ENCODE measurements around the gene CST3.

Gene CST3

DNA sequence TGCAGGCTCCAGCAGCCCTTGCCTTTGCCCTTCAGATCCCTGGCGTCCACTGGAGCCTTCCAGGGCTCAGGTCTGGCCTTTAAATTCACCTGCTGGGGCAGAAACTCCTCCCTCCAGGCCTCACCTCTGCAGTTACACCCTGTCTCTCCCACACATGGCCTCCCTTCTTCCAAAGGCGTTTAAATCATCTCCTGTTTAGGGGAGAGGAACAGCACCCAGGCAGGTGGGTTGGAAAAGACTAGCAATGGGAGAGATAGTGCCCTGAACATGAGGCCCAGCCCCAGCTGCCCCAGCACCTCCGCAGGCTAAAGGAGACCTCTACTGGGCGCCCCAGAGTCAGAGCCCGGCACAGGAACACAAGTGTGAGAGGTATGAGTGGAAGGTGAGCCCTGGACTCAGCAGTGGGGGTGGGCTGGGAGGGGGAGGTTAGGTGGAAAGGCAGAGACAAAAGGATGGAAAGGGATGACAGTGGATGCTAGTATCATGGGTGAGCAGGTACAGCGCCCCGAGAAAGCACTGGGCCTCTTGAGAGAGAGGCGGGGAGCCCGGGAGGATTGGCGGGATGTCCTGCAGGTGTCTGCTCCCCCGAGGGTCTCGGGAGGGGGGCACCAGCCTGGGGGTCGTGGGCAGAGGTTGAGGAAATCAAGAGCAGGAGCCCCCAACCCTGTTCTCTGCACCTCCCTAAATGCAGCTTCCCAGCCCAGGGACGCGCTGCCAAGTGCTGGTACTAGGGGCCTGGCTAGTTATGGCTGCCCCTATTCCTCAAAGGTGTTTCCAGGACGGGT lies 31.7 kb downstream of the CST3 start, which contains the start of gene CST9:
Gene CST9, minus strand, starts transcription at position 51 of the 785 bp plus-strand sequence. CDS start 53 bp downstream, outside the sequence.
- in situ Hi-C loops (cut with HindIII; ENCODE audit: low sequenced_read_pairs), result no loop called here
- TF ChIP-seq, protein P1, sequence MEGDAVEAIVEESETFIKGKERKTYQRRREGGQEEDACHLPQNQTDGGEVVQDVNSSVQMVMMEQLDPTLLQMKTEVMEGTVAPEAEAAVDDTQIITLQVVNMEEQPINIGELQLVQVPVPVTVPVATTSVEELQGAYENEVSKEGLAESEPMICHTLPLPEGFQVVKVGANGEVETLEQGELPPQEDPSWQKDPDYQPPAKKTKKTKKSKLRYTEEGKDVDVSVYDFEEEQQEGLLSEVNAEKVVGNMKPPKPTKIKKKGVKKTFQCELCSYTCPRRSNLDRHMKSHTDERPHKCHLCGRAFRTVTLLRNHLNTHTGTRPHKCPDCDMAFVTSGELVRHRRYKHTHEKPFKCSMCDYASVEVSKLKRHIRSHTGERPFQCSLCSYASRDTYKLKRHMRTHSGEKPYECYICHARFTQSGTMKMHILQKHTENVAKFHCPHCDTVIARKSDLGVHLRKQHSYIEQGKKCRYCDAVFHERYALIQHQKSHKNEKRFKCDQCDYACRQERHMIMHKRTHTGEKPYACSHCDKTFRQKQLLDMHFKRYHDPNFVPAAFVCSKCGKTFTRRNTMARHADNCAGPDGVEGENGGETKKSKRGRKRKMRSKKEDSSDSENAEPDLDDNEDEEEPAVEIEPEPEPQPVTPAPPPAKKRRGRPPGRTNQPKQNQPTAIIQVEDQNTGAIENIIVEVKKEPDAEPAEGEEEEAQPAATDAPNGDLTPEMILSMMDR (IDR thresholded peaks at IDR 0.05; ENCODE audit: low read depth, low read length, missing control alignments), result no peak
- no peak for DNase-seq (ENCODE audit: low read depth)
- H3K4me3 ChIP-seq (ENCODE audit: low read depth, low read length), result no peak within 1 kb of the TSS

DNA sequence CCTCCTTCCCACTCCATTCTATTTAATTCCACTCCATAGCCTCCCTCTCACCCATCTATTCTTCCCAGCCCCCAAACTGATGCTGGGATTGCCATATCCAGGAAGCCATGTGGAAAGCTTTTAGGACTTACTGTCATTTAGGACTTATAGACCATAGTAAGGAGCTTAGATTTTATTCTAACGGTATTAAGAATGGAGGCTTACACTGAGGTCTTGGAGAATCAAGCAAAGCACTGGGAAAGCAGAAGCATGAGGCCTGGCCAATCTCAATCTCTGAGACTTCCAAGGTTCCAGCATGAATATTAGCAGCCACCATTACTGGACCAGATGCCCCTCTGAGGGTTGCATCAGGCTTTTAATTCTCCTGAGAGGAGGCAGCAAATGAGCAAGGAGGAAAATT lies 33.4 kb downstream of the CST3 start:
- in situ Hi-C loops (cut with HindIII; ENCODE audit: low sequenced_read_pairs), result no loop called here
- no peak overlapping the region for H3K4me3 ChIP-seq (ENCODE audit: low read depth, low read length)
- no peak for DNase-seq (ENCODE audit: low read depth)
- TF ChIP-seq, protein P1 (IDR thresholded peaks at IDR 0.05; ENCODE audit: low read depth, low read length, missing control alignments), result no peak

DNA sequence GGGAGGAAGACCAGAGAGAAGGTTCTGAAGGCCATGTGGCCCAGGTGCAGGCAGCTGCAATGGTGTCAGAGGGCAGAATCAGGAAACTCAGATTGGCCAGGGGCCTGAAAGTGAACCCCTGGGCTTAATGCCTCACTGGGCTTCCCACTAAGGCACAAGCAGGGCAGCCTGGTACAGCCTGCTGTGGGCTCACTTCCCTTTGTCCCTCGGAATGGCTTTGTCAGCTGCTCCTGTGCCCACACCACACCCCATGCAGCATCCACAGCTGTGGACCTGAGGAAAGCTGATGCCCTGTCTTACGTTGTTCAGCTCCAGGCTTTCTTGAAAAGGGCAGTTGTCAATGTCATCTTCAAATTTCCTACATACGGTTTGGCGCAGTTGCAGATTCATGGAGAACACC lies 34.4 kb downstream of the CST3 start:
- TF ChIP-seq, protein P1 (IDR thresholded peaks at IDR 0.05; ENCODE audit: low read depth, low read length, missing control alignments), result no peak
- DNase-seq (ENCODE audit: low read depth), result no peak
- in situ Hi-C loops (cut with HindIII; ENCODE audit: low sequenced_read_pairs), result no loop called here
- H3K4me3 ChIP-seq (ENCODE audit: low read depth, low read length), result no peak overlapping the region

DNA sequence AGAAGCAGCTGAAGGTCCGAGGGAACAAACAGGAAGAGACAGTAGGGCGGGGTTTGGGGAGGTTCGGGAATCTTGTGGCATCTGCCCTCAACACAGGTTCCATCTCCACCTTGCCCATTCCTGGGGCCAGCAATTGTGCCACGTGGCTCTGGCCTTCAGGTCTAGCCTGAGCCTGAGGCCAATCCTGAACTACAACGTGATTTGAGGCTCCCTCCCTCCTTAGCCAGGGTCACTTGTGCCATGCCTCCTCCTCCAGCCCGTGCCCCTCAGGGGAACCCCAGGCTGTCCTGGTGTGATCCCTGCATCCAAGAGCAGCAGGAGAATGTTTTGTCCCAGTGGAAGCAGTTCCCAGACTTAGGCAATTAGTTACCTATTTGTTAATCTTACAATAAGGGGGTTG lies 35.1 kb downstream of the CST3 start:
- in situ Hi-C loops (cut with HindIII; ENCODE audit: low sequenced_read_pairs), result no loop called here
- DNase-seq (ENCODE audit: low read depth), result no peak
- TF ChIP-seq, protein P1 (IDR thresholded peaks at IDR 0.05; ENCODE audit: low read depth, low read length, missing control alignments), result no peak

DNA sequence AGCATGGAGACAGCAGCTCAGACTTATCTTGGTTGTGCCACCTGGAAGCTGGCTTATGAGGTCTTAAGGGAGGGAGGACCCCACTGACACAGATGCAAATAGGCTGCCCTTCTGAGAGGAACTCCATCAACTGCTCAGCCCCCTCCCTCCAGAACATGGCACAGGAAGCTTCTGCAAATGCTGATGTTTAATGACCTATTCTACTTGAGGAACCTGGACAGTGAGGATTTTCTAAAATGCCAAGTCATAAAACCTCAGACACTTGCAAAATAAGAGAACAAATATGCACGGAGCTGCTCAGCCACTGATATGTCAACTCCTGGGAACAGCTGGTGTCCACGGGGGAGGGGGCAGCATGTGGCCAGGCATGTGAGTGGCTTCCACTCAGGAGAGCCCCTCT lies 35.5 kb downstream of the CST3 start:
- in situ Hi-C loops (cut with HindIII; ENCODE audit: low sequenced_read_pairs), result no loop called here
- DNase-seq (ENCODE audit: low read depth), result no peak
- no peak overlapping the region for H3K4me3 ChIP-seq (ENCODE audit: low read depth, low read length)
- TF ChIP-seq, protein P1 (IDR thresholded peaks at IDR 0.05; ENCODE audit: low read depth, low read length, missing control alignments), result no peak

More for the DNA sequence above, 35.1 kb downstream of the CST3 start:
- no peak overlapping the region for H3K4me3 ChIP-seq (ENCODE audit: low read depth, low read length)

DNA sequence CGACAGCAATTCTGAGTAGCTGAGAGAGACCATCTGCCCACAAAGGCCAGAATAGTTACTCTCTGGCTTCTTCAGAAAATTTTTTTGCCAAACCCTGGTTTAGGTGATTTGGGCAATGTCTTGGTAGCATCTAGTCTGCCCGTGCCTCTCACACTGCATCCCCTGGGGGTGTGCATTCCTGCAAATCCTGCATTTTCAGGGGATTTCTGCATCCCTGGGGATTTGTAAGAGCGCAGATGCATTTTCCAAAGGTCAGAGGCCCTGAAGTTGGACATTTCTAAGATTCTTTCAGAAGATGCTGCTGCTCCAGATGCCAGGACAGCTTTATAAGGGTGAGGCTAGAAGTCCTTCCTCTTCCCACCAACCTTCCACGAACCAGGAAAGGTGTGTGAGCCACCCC lies 36.0 kb downstream of the CST3 start:
- DNase-seq (ENCODE audit: low read depth), result no peak
- in situ Hi-C loops (cut with HindIII; ENCODE audit: low sequenced_read_pairs), result no loop called here
- TF ChIP-seq, protein P1 (IDR thresholded peaks at IDR 0.05; ENCODE audit: low read depth, low read length, missing control alignments), result no peak
- H3K4me3 ChIP-seq (ENCODE audit: low read depth, low read length), result no peak overlapping the region
